ENCODE results near the gene PPID.

PPID gene

DNA sequence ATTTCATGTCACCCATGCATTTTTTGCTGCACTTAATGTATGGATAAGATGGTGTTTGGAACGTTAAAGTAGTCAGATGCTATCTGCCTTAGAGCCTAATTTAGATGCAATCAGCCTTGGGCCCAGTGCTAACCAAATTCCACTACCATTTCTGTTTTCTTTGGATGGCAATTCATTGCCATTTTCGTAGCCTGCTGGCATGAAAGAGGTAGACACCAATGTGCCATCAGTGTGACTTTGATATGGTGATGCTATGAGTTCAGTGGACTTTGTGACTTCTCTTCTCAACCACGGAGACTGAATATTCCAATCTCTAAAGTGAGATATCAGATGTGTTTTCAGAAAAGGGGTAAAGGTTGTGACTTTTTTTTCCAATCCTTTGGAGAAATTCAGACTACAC is 49.6 kb downstream of the PPID start:
- H3K27ac ChIP-seq = peak overlapping the region; percentile 90; the same call in 1 of the 2 replicates
- no peak for TF ChIP-seq ZFX (IDR thresholded peaks at IDR 0.05; ENCODE audit: borderline replicate concordance)
- TF ChIP-seq, protein P1, sequence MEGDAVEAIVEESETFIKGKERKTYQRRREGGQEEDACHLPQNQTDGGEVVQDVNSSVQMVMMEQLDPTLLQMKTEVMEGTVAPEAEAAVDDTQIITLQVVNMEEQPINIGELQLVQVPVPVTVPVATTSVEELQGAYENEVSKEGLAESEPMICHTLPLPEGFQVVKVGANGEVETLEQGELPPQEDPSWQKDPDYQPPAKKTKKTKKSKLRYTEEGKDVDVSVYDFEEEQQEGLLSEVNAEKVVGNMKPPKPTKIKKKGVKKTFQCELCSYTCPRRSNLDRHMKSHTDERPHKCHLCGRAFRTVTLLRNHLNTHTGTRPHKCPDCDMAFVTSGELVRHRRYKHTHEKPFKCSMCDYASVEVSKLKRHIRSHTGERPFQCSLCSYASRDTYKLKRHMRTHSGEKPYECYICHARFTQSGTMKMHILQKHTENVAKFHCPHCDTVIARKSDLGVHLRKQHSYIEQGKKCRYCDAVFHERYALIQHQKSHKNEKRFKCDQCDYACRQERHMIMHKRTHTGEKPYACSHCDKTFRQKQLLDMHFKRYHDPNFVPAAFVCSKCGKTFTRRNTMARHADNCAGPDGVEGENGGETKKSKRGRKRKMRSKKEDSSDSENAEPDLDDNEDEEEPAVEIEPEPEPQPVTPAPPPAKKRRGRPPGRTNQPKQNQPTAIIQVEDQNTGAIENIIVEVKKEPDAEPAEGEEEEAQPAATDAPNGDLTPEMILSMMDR (IDR thresholded peaks at IDR 0.05) = no peak

DNA sequence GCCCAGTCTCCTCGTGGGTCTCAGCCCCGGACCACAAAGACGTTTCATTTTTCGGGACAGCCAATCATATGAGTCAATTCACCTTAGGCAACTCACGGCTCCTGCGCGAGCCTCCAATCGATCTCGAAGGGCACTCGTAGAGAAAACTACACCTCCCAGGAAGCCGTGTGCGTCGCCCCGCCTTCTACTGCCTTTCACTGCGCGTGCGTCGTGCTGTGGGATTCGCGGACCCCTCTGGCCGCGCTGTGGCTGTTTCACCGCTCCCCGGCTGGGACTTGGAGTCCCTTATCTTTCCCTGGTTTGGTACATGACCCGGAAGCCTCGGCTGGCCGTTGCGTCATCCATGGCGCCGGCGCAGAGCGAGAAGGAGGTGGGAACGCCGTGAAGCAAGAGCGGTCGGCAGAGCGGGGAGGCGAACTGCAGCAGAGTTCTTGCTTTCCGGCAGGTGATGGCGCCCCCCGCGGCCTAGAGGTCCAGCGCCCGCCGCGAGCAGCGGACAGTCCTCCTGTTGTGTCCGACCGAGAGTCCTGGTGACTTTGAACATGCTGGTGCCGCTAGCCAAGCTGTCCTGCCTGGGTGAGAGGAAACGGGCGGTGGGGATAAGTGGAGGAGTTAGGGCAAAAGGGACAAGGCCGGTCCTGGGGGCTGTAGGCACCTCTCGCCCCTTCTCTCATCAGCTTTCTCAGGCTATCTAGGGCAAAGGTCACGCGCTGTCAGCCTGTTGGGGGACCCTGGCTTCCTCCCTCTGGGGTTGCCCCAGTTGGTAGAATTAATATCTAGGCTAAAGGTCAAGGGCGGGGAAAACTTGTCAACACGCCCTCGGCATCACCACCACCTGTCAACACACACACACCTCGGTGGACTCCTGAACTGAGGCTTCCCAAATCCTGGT is 51.0 kb downstream of the PPID start, which contains the start of gene ETFDH:
TSS of gene ETFDH (plus strand) at position 382 of the 892 bp plus-strand sequence. CDS start at position 543, 161 bp downstream.
- H3K27ac ChIP-seq = peak within 1 kb of the TSS; percentile 90
- TF ChIP-seq, protein P1 (IDR thresholded peaks at IDR 0.05) = peak; percentile 86
- no peak for TF ChIP-seq ZFX (IDR thresholded peaks at IDR 0.05; ENCODE audit: borderline replicate concordance)

DNA sequence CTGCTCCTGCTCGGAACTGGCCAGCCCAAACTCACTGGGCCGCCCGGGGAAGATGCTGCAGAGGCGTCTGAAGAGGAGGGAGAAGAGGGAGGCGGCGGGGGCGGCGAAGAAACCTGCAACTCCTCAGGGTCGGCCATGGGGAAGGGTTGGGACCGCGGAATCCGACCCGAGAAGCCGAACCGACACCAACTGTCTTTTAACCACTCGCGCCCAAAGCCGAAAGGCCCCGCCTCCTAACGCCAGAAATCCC is 51.6 kb downstream of the PPID start, which contains the start of gene C4orf46:
TSS of gene C4orf46 (minus strand) at position 223 of the 250 bp plus-strand sequence. CDS start at position 137, 86 bp downstream.
- peak within 1 kb of the TSS; percentile 90 for H3K27ac ChIP-seq
- TF ChIP-seq ZFX (IDR thresholded peaks at IDR 0.05; ENCODE audit: borderline replicate concordance) = no peak
- TF ChIP-seq, protein P1 (IDR thresholded peaks at IDR 0.05) = no peak

DNA sequence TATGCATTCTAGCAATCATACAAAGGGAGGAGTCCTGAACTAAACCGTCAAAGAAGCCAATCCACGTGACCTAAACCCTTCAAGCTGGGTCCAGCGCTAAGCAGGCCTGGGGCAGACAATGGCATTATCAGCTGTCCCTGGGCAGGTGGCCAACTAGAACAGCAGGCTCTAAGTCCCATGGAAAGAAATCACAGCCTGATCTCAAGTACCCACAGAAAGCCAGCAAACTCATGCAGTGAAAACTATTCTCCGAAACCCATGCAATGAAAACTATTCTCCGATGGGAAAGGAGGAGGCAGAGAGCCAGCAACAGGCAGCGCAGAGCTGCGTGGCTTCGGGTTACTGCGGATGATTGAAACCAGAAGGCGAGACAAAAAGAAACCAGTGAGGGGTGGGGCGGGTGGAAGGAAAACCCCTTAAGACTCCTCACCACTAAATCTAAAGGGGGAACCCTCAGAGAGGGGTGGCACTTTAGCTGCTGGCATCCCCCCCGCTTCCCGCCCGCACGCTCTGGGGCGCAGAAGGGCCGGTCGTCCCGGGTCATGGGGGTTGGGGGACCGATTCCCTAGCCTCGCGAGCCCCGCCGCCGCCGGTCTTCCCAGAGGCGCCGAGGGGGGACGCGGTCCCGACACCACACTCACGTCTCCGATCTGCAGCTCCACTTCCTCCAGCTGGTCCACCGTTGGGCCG is 52.1 kb downstream of the PPID start:
- TF ChIP-seq ZFX (IDR thresholded peaks at IDR 0.05; ENCODE audit: borderline replicate concordance) = no peak
- TF ChIP-seq, protein P1 (IDR thresholded peaks at IDR 0.05) = no peak
- H3K27ac ChIP-seq = peak overlapping the region; percentile 90

DNA sequence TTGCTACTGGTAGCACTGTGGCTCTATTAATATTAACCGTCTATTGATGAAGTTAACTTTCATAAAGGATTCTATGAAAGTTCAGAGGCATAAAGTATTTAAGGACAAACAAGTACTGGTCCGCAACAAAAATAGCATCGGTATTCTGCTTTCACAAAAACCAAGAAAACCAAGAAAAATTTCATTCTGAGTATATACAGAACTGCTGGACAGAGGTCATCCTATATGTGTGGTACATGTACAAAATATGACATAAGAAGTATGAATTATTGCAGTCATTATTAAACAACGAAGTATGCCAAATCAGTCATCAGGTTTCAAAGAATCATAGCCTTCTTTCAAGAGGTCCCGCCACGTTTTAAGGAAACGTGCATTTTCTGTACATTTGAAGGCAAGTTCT is 53.9 kb downstream of the PPID start:
- H3K27ac ChIP-seq = no peak overlapping the region
- TF ChIP-seq, protein P1 (IDR thresholded peaks at IDR 0.05) = no peak
- TF ChIP-seq ZFX (IDR thresholded peaks at IDR 0.05; ENCODE audit: borderline replicate concordance) = no peak

DNA sequence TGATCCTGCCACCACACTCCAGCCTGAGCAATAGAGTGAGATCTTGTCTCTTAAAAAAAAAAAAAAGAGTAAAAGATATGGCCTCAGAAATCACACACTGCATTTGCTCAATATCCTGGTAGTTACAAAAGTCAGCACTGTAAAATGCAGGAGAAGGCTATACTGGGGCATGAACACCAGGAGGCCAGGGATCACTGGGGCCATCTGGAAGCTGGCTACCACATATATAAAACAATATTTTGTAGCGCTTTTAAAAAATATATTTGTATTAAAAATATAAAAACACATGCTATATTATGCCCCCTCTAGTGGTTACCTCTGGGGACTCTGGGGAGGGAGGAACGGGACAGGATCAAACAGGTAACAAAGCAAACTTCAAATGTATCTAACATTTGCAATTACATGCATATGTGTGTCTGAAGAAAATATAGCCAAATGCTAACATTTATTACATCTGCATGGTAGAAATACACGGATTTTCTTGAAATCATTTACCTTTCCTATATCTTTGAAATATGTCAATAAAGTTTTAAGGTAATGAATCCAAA is 55.5 kb downstream of the PPID start:
- H3K27ac ChIP-seq = no peak overlapping the region
- no peak for TF ChIP-seq ZFX (IDR thresholded peaks at IDR 0.05; ENCODE audit: borderline replicate concordance)
- TF ChIP-seq, protein P1 (IDR thresholded peaks at IDR 0.05) = peak; percentile 80

All from 22Rv1 (cell line).